HepG2 (cell line): ENCODE measurements around the gene GTF3A. TPM values are rescaled to one million over a fixed set of nuclear protein-coding genes. Genes with fewer than 3 reads are reported as not detected.

Source experiments
- ARNT ChIP-seq: fragments of 450-650 bp; IDR thresholded peaks from 2 replicates; pipeline ENCODE4 v1.6.1; 2017
- FOXK1 ChIP-seq: sonication (generic); formaldehyde crosslinking; IDR thresholded peaks from 2 replicates; pipeline ENCODE4 v1.4.0; 2020; ENCODE audit warnings: low read depth, missing genetic modification reagents, borderline replicate concordance
- GLI4 ChIP-seq: sonication (generic); formaldehyde crosslinking; IDR thresholded peaks from 2 replicates; pipeline ENCODE4 v1.5.1; 2020; ENCODE audit warnings: missing genetic modification reagents, mild to moderate bottlenecking, moderate library complexity, borderline replicate concordance
- HOXA7 ChIP-seq: sonication (generic); formaldehyde crosslinking; IDR thresholded peaks from 2 replicates; pipeline ENCODE4 v1.8.1; 2022; ENCODE audit warnings: mild to moderate bottlenecking, missing genetic modification reagents, moderate library complexity
- KLF6 ChIP-seq: IDR thresholded peaks from 2 replicates; pipeline ENCODE4 v1.8.0; 2016; ENCODE audit warnings: missing biosample characterization, missing genetic modification reagents
- NCOA2 ChIP-seq: sonication (generic); formaldehyde crosslinking; IDR thresholded peaks from 2 replicates; pipeline ENCODE4 v1.8.0; 2022; ENCODE audit warnings: inconsistent platforms
- POLR2AphosphoS2 ChIP-seq: IDR thresholded peaks from 2 replicates; pipeline ENCODE4 v1.6.1; 2011; ENCODE audit warnings: low read depth, low read length, improper control_type of control experiment
- PRMT3 ChIP-seq: sonication (generic); formaldehyde crosslinking; IDR thresholded peaks from 2 replicates; pipeline ENCODE4 v1.8.1; 2022; ENCODE audit warnings: low read depth, mild to moderate bottlenecking, moderate library complexity, missing genetic modification reagents, borderline replicate concordance
- TAF15 ChIP-seq: fragments of 200-400 bp; formaldehyde crosslinking; IDR thresholded peaks from one replicate; pipeline ENCODE4 v1.6.1; 2018; ENCODE audit warnings: mild to moderate bottlenecking, low read depth, low read length; ENCODE audit not compliant: poor library complexity, severe bottlenecking
- ZNF3 ChIP-seq: IDR thresholded peaks from 2 replicates; pipeline ENCODE4 v1.7.0; 2017; ENCODE audit warnings: inconsistent platforms
- ZNF30 ChIP-seq: sonication (generic); formaldehyde crosslinking; IDR thresholded peaks from 2 replicates; pipeline ENCODE4 v1.5.0; 2020; ENCODE audit warnings: mild to moderate bottlenecking, missing genetic modification reagents
- ZNF34 ChIP-seq: sonication (generic); formaldehyde crosslinking; IDR thresholded peaks from 2 replicates; pipeline ENCODE4 v1.4.0; 2020; ENCODE audit warnings: mild to moderate bottlenecking, missing genetic modification reagents, borderline replicate concordance
- ZNF543 ChIP-seq: sonication (generic); formaldehyde crosslinking; IDR thresholded peaks from 2 replicates; pipeline ENCODE4 v1.4.0; 2020; ENCODE audit warnings: mild to moderate bottlenecking, missing genetic modification reagents
- ZNF546 ChIP-seq: sonication (generic); formaldehyde crosslinking; conservative IDR thresholded peaks from 2 replicates; pipeline ENCODE4 v1.8.1; 2023; ENCODE audit warnings: mild to moderate bottlenecking, missing genetic modification reagents
- ZNF674 ChIP-seq: sonication (generic); formaldehyde crosslinking; IDR thresholded peaks from 2 replicates; pipeline ENCODE4 v1.5.0; 2020; ENCODE audit warnings: low read depth, mild to moderate bottlenecking, missing genetic modification reagents
- ZNF772 ChIP-seq: sonication (generic); formaldehyde crosslinking; IDR thresholded peaks from 2 replicates; pipeline ENCODE4 v1.5.0; 2020; ENCODE audit warnings: mild to moderate bottlenecking, missing genetic modification reagents
- polyA plus RNA-seq, 8 experiments: library from polyadenylated mRNA; depleted of rRNA in 3 of 8; stranded (reverse) in 7 of 8; unstranded in 1 of 8; fragments of >200 nt; fragmentation: Illumina TruSeq in 4 of 8; extraction: Trizol in 4 of 8; gene quantifications; 2 replicates each; pipeline versions ENCODE4 v1.2.1 to v1.2.3, GENCODE V29; 2011 to 2016; ENCODE audit warnings: low read depth in 4 of 8, missing spikeins in 1 of 8, mixed read lengths in 1 of 8; ENCODE audit not compliant: insufficient read depth in 1 of 8
- total RNA-seq, 5 experiments: library from RNA; depleted of rRNA; stranded (reverse); fragments of >200 nt; fragmentation: Illumina TruSeq; extraction: Trizol; gene quantifications; 2 replicates each; pipeline ENCODE4 v1.2.3, GENCODE V29; 2016; ENCODE audit warnings: low read depth in 1 of 5
- TF ChIP-seq, protein P1 (sequence below): sonication (generic); formaldehyde crosslinking; IDR thresholded peaks from 2 replicates; pipeline ENCODE4 v1.4.0; 2020; ENCODE audit warnings: mild to moderate bottlenecking, low read depth, missing genetic modification reagents
- TF ChIP-seq, protein P2 (sequence below): IDR thresholded peaks from 2 replicates; pipeline ENCODE4 v1.6.1; 2016; ENCODE audit warnings: low read depth
- TF ChIP-seq, protein P3 (sequence below): sonication (generic); formaldehyde crosslinking; IDR thresholded peaks from 2 replicates; pipeline ENCODE4 v1.8.1; 2023; ENCODE audit warnings: mild to moderate bottlenecking, missing genetic modification reagents
- TF ChIP-seq, protein P4 (sequence below): sonication (generic); formaldehyde crosslinking; IDR thresholded peaks from 2 replicates; pipeline ENCODE4 v1.4.0; 2020; ENCODE audit warnings: mild to moderate bottlenecking, missing genetic modification reagents

Gene GTF3A
- total and polyA plus RNA-seq, 2 of the 13 experiments (the other 11 are each of a cell fraction or from before 2014, with no cell fraction given), result 42.1 to 176 TPM

DNA sequence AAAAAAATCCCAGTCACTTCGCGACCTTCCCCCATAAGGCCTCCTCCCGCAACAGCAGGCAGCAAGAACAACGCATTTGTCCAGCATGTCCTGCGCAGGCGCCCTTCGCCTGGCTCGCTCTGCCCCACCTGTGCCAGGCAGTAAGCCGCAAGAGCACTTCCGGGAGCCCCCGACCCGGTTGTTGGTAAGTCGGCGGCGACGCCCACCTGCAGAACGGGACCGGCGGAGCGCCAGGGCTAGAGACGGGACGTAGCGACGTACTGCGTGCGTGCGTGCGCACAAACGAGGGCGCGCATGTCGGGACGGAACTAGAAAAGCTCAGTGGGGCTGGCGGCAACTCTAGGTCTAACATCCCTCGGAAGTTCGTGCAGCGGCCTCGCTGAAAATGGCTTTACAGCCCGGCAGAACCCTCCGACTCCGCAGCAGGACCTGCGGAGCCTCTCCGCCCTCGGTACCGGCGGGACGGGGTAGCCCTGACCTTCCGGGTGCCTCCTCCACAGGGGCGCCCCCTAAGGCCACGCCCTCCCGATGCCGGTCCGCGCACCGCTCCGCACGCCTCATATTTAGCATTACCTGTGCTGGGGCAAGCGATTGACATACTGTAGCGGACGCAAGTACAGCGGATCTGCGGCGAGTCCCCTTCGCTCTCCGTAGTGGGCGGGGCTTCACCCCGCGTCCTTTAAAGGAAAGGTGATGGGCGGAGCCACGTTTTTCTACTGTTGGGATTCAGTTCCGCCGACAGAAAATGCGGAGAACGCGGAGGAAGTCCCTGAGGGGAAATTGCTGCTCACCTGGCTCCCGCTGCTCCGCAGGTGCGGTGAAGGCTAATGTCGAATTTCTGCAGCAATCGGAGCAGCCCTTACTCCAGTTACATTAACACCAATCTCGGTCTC is 25.8 kb downstream of the GTF3A start, which contains the start of gene MTIF3 (continued):
- TF ChIP-seq, protein P1, sequence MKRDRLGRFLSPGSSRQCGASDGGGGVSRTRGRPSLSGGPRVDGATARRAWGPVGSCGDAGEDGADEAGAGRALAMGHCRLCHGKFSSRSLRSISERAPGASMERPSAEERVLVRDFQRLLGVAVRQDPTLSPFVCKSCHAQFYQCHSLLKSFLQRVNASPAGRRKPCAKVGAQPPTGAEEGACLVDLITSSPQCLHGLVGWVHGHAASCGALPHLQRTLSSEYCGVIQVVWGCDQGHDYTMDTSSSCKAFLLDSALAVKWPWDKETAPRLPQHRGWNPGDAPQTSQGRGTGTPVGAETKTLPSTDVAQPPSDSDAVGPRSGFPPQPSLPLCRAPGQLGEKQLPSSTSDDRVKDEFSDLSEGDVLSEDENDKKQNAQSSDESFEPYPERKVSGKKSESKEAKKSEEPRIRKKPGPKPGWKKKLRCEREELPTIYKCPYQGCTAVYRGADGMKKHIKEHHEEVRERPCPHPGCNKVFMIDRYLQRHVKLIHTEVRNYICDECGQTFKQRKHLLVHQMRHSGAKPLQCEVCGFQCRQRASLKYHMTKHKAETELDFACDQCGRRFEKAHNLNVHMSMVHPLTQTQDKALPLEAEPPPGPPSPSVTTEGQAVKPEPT (CRISPR knock-in tag), result peak; percentile 90; the same call in 1 of the 2 replicates
- no peak for TF ChIP-seq ZNF30 (CRISPR knock-in tag)
- TF ChIP-seq ZNF546 (CRISPR knock-in tag), result peak; percentile 72; the same call in 1 of the 2 replicates
- no peak for TF ChIP-seq POLR2AphosphoS2
- TF ChIP-seq, protein P2, sequence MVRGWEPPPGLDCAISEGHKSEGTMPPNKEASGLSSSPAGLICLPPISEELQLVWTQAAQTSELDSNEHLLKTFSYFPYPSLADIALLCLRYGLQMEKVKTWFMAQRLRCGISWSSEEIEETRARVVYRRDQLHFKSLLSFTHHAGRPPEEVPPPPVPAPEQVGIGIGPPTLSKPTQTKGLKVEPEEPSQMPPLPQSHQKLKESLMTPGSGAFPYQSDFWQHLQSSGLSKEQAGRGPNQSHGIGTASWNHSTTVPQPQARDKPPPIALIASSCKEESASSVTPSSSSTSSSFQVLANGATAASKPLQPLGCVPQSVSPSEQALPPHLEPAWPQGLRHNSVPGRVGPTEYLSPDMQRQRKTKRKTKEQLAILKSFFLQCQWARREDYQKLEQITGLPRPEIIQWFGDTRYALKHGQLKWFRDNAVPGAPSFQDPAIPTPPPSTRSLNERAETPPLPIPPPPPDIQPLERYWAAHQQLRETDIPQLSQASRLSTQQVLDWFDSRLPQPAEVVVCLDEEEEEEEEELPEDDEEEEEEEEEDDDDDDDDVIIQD, result peak; percentile 22; the same call in 1 of the 2 replicates
- TF ChIP-seq ZNF34 (CRISPR knock-in tag), result 0 out of 2 replicates have a peak, but pooled peaks have one; percentile 46
- peak; percentile 18; the same call in 1 of the 2 replicates for TF ChIP-seq PRMT3 (CRISPR knock-in tag)
- no peak for TF ChIP-seq ARNT
- TF ChIP-seq TAF15, result peak; percentile 7
- TF ChIP-seq ZNF772 (CRISPR knock-in tag), result no peak
- TF ChIP-seq, protein P3, sequence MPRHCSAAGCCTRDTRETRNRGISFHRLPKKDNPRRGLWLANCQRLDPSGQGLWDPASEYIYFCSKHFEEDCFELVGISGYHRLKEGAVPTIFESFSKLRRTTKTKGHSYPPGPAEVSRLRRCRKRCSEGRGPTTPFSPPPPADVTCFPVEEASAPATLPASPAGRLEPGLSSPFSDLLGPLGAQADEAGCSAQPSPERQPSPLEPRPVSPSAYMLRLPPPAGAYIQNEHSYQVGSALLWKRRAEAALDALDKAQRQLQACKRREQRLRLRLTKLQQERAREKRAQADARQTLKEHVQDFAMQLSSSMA, result no peak
- TF ChIP-seq FOXK1 (CRISPR knock-in tag), result peak; percentile 38
- peak; percentile 87 for TF ChIP-seq ZNF543 (CRISPR knock-in tag)
- TF ChIP-seq, protein P4, sequence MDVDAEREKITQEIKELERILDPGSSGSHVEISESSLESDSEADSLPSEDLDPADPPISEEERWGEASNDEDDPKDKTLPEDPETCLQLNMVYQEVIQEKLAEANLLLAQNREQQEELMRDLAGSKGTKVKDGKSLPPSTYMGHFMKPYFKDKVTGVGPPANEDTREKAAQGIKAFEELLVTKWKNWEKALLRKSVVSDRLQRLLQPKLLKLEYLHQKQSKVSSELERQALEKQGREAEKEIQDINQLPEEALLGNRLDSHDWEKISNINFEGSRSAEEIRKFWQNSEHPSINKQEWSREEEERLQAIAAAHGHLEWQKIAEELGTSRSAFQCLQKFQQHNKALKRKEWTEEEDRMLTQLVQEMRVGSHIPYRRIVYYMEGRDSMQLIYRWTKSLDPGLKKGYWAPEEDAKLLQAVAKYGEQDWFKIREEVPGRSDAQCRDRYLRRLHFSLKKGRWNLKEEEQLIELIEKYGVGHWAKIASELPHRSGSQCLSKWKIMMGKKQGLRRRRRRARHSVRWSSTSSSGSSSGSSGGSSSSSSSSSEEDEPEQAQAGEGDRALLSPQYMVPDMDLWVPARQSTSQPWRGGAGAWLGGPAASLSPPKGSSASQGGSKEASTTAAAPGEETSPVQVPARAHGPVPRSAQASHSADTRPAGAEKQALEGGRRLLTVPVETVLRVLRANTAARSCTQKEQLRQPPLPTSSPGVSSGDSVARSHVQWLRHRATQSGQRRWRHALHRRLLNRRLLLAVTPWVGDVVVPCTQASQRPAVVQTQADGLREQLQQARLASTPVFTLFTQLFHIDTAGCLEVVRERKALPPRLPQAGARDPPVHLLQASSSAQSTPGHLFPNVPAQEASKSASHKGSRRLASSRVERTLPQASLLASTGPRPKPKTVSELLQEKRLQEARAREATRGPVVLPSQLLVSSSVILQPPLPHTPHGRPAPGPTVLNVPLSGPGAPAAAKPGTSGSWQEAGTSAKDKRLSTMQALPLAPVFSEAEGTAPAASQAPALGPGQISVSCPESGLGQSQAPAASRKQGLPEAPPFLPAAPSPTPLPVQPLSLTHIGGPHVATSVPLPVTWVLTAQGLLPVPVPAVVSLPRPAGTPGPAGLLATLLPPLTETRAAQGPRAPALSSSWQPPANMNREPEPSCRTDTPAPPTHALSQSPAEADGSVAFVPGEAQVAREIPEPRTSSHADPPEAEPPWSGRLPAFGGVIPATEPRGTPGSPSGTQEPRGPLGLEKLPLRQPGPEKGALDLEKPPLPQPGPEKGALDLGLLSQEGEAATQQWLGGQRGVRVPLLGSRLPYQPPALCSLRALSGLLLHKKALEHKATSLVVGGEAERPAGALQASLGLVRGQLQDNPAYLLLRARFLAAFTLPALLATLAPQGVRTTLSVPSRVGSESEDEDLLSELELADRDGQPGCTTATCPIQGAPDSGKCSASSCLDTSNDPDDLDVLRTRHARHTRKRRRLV (CRISPR knock-in tag), result peak; percentile 60; the same call in 1 of the 2 replicates
- TF ChIP-seq ZNF3 (CRISPR knock-in tag), result no peak
- TF ChIP-seq HOXA7 (CRISPR knock-in tag), result no peak
- no peak for TF ChIP-seq ZNF674 (CRISPR knock-in tag)
- peak; percentile 83; the same call in 1 of the 2 replicates for TF ChIP-seq GLI4 (CRISPR knock-in tag)
- TF ChIP-seq KLF6 (CRISPR knock-in tag), result peak; percentile 84
- TF ChIP-seq NCOA2 (CRISPR knock-in tag), result peak; percentile 28; the same call in 1 of the 2 replicates
